BJ (cell line): ENCODE results near the gene ADCY9. TPM values are rescaled to one million over a fixed set of nuclear protein-coding genes. Genes with fewer than 3 reads are reported as not detected.

Source experiments
- CTCF ChIA-PET: fragments of 350-600 bp; formaldehyde crosslinking; extraction: SDS; loops from one replicate; lab custom pipeline; 2021; ENCODE audit warnings: antibody characterized with exemption, inconsistent platforms; lab: Yijun Ruan, JAX
- POLR2A ChIA-PET: fragments of 300-600 bp; sonication (Branson Sonifier 250); formaldehyde crosslinking; extraction: SDS; loops from one replicate; lab custom pipeline; 2021; ENCODE audit warnings: antibody characterized with exemption; lab: Charles Lee
- DNase-seq: peaks from one replicate; pipeline ENCODE4 v3.0.0-alpha.2; 2011; ENCODE audit warnings: low read depth
- H3K27me3 ChIP-seq: 2 replicates; pipeline ENCODE4 v1.6.0; 2011; ENCODE audit warnings: low read length; ENCODE audit not compliant: control insufficient read depth, insufficient read depth
- H3K36me3 ChIP-seq: 2 replicates; pipeline ENCODE4 v1.5.1; 2011; ENCODE audit warnings: low read length; ENCODE audit not compliant: control insufficient read depth, insufficient read depth
- H3K4me3 ChIP-seq: 2 replicates; pipeline ENCODE4 v1.5.1; 2011; ENCODE audit warnings: low read depth, mild to moderate bottlenecking, control low read depth, low read length
- CTCF ChIP-seq: IDR thresholded peaks from 2 replicates; pipeline ENCODE4 v1.5.1; 2011; ENCODE audit warnings: low read depth, mild to moderate bottlenecking, control low read depth, inconsistent platforms, low read length, moderate library complexity; ENCODE audit not compliant: insufficient read depth
- polyA plus RNA-seq: library from polyadenylated mRNA; depleted of rRNA; stranded (reverse); fragments of >200 nt; gene quantifications from 2 replicates; pipeline ENCODE4 v1.2.3, GENCODE V29; 2011

ADCY9 gene
- polyA plus RNA-seq, 1 experiment = 28.2 TPM

- TF ChIP-seq CTCF = no peak
- no peaks in the 10 kb centered on the region for H3K27me3 ChIP-seq
- CTCF ChIA-PET = no interaction called here
- peaks cover 2% of the 10 kb centered on the region for H3K36me3 ChIP-seq
- no peak for DNase-seq
- H3K4me3 ChIP-seq = no peak overlapping the region
- POLR2A ChIA-PET = no interaction called here
These were observed 14.6 kb downstream of the ADCY9 start for GRCh38 chr16:4101421-4102219.

- DNase-seq = no peak
- TF ChIP-seq CTCF = no peak
- POLR2A ChIA-PET = no interaction called here
- CTCF ChIA-PET = interaction anchor here (0.7 kb wide), 1 partner anchor 128 kb away, joined by 5 read pairs; no protein-coding TSS in a partner anchor
- Histone ChIP-seq H3K36me3 (peaks cover 2% of the 10 kb centered on the region), H3K4me3 (no peak overlapping the region), H3K27me3 (no peaks in the 10 kb centered on the region)
These were observed 17.7 kb downstream of the ADCY9 start for GRCh38 chr16:4098501-4098900.

GRCh38 chr16:4097826-4098240 lies 18.4 kb downstream of the ADCY9 start:
- no peak for TF ChIP-seq CTCF

GRCh38 chr16:4096509-4096908 lies 19.7 kb downstream of the ADCY9 start:
- CTCF ChIA-PET = interaction anchor here (0.9 to 1.4 kb wide), 2 partner anchors 14 to 157 kb away, joined by 4 to 5 read pairs; no protein-coding TSS in a partner anchor
- no peak for DNase-seq
- TF ChIP-seq CTCF = no peak
- Histone ChIP-seq H3K27me3 (no peaks in the 10 kb centered on the region), H3K36me3 (no peaks in the 10 kb centered on the region), H3K4me3 (no peak overlapping the region)
- POLR2A ChIA-PET = interaction anchor here (0.6 to 0.7 kb wide), 2 partner anchors 41 to 216 kb away, joined by 5 to 8 read pairs; partner anchors contain the start of gene CREBBP

More at GRCh38 chr16:4097826-4098240, 18.4 kb downstream of the ADCY9 start:
- no peaks in the 10 kb centered on the region for H3K36me3 ChIP-seq
- no peak overlapping the region for H3K4me3 ChIP-seq
- POLR2A ChIA-PET = no interaction called here
- H3K27me3 ChIP-seq = no peaks in the 10 kb centered on the region
- DNase-seq = no peak
- CTCF ChIA-PET = no interaction called here

GRCh38 chr16:4094127-4094773 lies 22.0 kb downstream of the ADCY9 start:
- Histone ChIP-seq H3K27me3 (no peaks in the 10 kb centered on the region), H3K4me3 (no peak overlapping the region), H3K36me3 (no peaks in the 10 kb centered on the region)
- ChIA-PET POLR2A (no interaction called here), CTCF (interaction anchor here (1.0 kb wide), 1 partner anchor 15 kb away, joined by 3 read pairs; no protein-coding TSS in a partner anchor)
- no peak for TF ChIP-seq CTCF
- no peak for DNase-seq
